H4 (cell line): ENCODE measurements around the gene F12. TPM values are rescaled to one million over a fixed set of nuclear protein-coding genes. Genes with fewer than 3 reads are reported as not detected.
A peak's percentile ranks its signal among the peaks of the same experiment; 100 is the strongest.

Experiments
- DNase-seq: peaks from one replicate; pipeline ENCODE4 v3.0.0-alpha.2; 2015; ENCODE audit warnings: low spot score
- total RNA-seq: library from RNA; depleted of rRNA; stranded (reverse); fragments of >200 nt; shearing (Covaris generic); gene quantifications from 2 replicates; pipeline ENCODE4 v1.2.3, GENCODE V29; 2014

F12 gene
- total RNA-seq, 1 experiment from 2014 or later: 7.3 TPM

DNA sequence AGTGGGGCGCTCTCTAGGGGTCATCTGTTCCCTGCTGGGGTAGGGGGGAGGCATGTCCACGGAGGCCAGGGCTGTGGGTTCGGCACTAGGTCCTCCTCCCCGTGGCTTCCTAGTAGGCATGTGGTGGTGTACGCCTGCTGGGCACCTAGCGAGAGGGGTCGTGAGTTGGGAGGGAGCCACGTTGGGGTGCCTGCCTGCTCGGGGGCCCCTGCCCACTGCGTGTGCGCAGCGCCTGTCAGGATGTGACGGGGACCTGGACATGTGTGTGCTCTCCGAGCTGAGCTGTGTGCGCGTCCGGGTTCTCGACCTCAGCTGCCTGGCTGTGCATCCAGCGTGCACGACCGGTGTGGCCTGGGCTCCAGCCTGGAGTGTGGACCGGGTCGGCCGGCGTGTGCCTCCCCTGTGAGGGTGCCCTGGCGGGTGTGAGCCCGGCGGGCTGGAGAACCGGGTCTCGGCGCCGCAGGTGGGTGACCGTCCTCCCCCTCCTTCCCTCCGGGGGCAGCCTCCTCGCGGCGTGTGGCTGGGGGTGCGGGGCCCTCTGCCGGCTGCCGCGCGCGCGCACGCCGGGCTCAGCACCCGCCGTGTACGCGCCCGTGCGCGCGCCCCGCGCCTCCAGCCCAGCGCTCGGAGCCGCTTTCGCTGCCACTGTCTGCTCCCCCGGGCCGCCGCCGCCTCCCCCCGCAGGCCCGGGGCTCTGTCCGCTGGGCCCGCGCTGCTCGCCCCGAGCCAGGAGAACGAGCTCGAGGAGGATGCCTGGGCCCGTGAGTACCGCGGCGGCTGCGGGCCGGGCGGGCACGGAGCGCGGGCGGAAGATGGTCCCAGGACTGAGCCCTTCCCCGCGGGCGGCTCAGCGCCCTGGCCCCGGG is 37.1 kb upstream of the F12 start, which contains the start of gene PRR7:
Gene PRR7 (plus strand): TSS at position 615 of the 866 bp plus-strand sequence. CDS start 8,254 bp downstream, outside the sequence.
- DNase-seq: peak; percentile 68

DNA sequence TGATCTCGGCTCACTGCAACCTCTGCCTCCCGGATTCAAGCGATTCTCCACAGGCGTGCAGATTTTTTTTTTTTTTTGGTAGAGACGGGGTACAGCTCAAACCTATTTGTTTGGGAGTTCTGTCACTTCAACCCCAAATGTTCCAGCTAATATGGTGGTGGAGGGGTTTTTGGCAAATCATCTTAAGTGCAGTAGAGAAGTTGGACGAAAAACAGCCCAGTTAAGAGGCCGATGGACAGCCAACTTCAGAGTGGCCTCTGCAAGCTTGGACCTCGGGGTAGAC is 36.5 kb upstream of the F12 start:
- DNase-seq: no peak

DNA sequence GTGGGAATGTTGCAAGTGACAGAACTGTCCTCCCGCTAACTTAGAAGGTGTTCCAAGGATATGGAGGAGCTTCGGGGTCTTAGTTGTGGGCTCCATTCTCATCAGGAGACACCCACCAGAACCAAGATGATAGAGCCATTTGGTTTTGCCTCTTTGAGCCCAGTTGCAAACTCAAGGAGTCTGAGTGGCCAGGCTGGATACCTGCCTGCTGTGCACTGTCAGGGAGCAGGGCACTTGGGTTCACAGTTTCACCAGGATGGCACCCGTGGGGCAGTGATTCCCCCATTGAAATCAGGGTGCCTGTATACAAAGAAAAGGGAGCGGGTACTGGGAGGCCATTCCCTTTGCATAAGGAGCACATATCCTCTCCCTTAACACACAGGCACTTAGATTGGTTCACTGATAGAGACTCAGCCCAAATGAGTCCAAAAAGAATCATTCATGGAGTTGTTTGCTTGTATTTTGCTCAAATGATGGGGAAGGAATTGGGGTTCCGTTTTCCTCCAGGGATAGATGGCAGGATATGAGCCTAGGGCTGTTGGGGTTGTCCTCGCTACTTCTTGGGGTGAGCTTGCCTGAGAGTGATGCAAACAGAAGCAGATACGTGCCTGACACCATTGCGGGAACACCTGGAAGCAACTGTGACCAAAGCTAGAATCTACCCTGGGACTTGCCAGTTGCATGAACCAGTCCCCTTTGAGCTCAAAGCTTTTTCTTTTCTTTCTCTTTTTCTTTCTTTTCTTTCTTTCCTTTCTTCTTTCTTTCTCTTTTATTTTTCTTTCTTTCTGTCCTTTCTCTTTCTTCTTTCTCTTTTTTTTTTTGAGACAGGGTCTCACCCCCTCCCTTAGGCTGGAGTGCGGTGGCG is 35.9 kb upstream of the F12 start:
- DNase-seq: no peak

DNA sequence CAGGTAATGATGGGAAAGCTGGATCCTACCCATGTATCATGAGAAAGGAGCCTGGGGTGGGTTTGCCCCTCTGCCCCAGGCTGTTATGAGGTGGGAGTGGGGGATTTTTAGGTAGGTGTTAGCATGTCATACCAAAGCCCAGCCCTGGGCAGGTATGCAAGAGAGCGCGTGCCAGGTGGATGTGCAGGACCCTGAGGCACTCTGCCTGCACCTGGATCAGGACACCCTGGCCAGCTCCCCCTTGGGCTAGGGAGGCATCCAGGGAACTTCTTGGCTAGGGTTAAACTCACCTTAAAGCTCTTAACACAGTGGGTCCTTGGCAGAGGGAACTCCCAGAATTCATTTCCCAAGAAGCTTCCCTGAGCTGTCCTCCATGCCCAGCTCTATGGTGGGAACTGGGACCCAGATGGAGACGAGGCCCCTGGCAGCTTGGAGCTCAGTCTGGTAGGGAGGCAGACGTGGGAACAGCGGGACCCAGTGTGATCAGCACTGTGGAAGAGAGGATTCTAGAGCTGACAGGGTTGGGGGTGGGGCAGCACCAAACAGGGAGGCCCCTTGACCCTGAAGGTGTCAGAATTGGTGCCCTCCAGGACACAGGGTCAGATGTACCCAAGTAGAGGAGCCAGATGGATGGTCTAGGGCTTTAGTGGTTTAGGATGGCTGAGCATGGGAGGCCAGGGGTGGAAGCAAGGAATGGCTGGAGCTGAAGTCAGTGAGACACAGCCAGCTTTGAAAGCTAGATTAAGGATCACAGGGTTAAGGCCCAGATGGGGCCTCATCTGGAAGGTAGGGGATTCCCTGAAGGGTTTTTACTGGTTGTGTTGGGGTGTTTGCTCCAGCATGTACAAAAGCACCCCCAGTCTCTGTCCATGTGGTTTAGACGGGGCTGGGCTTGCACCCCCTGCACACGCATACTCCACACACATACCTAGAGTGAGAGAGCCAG is 35.0 kb upstream of the F12 start:
- no peak for DNase-seq

DNA sequence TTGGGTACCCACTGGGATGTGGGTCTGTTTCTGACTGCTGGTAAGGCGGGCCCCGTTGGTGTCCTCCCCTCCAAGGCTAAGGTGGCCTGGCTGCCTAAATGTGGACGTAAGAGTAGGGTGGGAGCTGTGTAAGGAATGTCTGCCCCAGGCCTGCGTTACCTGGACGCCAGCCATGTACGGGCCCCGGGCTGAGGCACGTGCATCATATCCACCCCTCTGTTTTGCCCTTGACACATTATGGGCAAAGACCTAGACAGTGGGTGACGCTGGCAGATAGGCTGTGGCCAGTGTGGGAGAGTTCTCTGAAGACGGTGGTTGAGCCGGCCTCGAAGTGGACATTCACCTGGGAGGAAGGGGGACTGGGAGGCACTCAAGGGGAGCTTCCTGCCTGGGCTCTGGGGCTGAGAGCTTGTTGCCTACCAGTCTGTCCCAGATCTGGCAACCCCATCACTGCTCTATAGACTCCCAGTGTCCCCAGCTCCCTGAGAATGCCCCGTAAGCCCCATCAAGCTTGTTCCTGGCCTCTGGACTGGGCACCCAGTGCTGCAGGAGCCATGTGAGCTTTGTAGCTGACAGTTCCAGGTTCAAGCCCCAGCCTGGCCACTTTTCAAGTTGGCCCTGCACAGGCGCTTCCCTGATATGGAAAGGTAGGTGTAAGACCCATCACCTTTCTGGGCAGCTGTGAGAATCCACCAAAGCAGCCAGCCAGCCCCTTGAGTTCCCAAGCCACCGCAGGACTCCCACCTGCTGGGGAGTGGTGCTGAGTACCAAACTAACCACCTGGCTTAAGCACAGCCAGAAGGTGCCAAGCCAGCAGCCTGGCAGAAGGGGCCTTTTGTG is 34.0 kb upstream of the F12 start:
- DNase-seq: no peak

DNA sequence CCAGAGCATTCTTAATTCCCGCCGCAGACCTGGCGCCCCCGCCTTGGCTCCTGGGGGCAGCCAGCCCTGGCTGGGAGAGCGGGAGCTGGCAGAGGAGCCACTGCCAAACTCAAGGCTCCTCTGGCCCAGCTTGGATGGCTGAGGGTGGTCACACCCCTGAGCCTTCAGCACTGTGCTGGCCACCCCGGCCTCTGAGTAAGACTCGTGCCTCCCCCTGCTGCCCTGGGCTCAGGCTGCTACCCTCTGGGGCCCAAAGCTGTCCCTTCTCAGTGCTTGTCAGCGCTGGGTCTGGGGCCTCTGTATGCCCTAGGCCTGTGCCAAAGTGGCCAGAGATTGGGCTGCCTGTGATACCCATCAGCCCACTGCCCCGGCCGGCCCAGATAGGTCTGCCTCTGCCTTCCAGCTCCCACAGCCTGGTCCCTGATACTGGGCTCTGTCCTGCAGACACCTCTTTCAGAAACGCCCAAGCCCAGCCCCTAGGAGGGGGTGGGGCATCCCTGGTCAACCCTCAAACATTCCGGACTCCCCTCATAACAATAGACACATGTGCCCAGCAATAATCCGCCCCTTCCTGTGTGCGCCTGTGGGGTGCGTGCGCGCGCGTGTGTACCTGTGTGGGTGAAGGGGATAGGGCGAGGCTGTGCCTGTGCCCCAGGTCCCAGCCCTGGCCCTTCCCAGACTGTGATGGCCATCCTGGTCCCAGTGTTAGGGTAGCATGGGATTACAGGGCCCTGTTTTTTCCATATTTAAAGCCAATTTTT is 32.9 kb upstream of the F12 start:
- DNase-seq: no peak

DNA sequence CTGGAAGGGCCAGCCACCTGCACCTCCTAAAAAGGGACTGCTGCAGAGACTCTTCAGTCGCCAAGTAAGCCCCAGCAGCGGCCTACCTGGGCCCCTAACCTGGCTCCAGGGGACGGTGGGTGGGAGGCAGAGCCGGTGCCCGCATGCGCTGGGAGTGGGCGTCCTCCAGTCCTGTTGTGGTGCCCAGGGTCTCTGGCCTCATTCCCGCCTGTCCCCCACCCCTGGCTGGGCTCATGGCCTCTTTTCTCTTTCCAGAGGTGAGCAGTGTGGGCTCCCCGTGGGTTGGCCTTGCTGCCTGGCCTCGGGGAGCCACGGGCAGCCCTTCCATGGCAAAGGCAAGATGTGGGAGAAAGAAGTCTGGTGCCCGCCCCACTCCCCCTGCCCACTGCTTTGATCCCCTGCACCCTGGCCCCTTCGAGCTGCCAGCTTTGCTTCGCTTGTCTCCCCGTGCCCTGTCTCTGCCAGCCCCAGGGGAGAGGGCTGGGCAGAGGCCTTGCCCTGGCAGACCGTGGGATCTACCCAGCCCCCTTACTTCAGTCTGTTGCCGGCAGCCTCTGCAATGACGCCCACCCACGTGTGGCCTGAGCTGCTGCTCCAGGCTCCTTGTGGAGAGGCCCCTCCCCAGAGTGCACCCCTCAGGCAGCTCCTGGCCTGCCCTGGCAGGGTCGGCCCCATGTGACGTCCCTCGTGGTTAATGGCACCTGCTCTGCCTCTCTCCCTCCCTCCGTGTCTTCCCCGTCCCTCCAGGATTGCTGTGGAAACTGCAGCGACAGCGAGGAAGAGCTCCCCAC is 31.8 kb upstream of the F12 start:
- no peak for DNase-seq

DNA sequence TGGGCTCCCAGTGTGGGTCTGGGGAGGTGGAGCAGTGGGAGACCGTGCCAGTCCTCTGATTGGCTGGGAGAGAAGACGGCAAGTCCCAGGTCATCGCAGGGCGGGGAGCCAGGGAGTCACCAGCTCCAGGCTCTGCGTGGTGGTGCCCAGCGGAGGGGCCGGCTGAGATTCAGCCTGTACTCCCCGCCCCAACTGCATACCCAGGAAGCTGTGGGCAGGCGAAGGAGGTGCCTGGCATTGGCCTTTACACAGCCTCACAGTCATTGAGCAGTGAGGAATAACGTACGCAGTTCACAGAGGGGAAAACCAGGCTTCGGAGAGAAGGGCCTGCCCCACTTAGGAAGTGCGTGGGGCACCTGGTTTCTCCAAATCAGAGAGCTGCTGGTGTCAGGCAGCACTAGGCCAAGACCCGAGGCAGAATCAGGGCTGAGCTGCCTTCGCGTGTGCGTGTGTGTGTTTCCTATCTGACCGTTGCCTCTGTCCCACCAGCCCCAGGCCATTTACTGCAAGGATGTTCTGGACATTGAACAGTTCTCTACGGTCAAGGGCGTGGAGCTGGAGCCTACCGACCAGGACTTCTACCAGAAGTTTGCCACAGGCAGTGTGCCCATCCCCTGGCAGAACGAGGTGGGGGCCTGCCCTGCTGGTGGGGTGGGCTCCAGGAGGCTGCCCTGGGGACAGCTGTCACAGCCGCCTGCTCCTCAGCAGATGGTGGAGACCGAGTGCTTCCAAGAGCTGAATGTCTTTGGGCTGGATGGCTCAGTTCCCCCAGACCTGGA is 31.0 kb upstream of the F12 start:
- no peak for DNase-seq

DNA sequence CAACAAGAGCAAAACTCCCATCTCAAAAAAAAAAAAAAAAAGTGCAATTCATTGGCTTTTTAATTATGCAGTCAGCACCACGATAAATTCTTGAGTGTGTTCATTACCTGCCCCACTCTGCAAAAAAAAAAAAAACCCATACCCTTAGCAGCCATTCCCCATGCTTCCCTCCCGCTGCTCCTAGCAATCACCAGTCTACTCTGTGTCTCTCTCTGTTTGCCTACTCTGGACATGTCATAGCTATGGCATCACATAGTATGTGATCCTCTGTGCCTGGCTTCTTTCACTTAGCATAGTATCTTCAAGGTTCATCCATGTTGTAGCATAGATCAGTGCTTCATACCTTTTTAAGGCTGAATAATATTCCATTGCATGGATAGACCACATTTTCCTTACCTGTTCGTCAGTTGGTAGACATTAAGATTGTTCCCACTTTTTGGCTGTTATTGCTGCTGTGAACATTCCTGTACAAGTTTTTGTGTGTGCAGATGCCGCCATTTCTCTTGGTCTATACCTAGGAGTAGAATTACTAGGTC is 30.2 kb upstream of the F12 start:
- DNase-seq: no peak

DNA sequence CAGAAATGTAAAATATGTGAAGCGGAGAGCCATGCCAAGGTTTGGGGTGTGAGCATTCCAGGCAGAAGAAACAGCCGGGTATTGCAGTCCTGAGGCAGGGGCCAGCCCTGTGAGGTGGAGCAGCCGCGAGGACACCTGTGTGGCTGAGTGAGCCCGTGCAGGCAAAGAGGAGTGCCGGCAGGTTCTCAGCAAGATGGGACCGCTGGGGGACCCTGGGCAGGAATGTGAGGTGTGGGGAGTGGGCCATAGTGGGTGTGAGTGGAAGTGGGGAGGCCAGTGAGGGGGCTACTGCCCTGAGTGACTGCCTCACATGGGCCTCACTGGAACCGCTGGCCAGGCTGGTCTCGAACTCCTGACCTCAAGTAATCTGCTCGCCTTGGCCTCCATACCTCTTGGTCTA is 29.1 kb upstream of the F12 start:
- no peak for DNase-seq

DNA sequence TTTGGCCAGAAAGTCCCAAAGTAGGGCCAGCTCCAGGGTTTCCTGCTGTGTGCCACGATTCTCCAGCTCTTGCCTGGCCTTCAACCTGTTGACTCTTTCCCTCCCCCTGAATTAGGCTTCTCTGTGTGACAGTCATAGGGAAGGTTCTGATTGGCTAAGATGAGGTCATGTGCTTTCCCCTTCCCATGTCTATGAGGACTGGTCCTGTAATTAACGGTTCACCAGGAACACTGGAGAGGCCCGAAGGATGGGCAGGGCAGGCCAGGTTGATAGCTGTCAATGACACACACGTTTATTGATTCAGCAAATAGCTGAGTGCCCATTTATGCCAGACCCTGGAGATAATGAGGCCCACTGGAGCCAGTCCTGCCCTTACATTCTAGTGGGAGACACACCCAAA is 28.3 kb upstream of the F12 start:
- DNase-seq: no peak

DNA sequence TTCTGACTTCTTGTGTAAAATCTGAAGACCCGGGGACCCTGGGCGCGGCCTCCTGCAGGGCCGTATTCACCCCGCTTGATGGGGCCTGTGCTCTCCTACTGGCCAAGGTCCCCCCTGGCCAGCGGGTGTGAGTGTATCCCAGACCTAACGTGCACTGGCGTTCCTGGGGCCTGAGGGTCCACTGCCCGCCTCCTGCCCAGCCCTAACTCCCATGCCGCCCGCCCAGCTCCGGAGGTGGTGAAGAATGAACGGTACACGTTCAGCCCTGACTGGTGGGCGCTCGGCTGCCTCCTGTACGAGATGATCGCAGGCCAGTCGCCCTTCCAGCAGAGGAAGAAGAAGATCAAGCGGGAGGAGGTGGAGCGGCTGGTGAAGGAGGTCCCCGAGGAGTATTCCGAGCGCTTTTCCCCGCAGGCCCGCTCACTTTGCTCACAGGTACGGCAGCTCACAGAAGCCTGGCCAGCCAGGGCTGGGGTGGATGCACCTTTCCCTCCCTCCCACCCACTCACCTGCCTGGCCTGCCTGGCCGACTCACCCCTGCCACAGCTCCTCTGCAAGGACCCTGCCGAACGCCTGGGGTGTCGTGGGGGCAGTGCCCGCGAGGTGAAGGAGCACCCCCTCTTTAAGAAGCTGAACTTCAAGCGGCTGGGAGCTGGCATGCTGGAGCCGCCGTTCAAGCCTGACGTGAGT is 26.6 kb upstream of the F12 start:
- no peak for DNase-seq

DNA sequence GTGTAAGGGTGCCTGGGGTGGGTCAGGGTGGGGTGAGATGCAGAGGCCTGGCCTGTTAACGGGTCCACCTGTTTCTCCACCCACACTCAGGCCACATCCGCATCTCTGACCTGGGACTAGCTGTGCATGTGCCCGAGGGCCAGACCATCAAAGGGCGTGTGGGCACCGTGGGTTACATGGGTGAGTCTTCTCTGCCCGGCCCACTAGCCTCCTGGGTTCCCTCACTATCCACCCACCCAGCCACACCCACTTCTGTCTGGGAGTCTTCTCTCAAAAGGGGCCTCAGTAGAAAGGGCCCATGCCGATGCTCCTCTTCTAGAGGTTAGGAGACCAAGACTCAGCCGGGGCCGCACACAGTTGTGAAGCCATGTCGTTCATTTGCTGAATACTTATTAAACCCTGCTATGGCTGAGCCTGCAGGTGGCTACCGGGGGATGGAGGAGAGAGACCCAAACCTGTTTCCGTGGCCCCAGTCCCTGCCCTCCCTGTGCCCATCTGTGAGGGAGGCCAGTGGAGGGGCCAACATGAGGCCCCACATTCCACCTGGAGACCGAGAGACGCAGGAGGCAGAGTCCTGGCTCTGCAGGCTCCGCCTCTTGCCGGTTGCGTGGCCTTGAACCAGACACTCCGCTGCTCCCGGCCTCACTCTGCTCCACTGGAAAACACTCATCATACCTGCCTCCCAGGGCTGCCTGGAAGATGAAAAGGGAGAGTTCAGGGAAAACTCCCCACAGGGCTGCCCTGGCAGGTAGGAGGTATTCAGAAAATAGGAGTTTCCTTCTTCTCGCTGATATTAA is 25.8 kb upstream of the F12 start:
- DNase-seq: no peak

DNA sequence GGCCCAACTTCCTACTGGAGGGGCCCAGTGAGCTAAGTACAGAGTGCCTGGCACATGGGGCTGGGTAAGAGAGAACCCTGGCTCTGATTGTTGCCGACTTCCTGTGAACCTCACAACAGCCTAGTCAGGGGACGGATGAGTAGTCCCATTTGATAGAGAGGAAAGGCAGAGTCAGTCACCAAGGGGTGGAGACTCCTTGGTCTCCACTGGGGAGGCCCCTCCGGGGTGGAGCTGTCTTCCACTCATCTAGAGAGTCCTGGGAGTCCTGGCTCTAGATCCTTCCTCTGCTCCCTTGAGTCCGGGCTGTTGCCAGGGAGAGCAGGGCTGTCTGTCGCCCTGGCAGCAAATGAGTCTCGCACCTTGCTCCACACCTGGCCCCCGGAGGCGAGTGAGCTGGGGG is 25.1 kb upstream of the F12 start:
- DNase-seq: no peak

DNA sequence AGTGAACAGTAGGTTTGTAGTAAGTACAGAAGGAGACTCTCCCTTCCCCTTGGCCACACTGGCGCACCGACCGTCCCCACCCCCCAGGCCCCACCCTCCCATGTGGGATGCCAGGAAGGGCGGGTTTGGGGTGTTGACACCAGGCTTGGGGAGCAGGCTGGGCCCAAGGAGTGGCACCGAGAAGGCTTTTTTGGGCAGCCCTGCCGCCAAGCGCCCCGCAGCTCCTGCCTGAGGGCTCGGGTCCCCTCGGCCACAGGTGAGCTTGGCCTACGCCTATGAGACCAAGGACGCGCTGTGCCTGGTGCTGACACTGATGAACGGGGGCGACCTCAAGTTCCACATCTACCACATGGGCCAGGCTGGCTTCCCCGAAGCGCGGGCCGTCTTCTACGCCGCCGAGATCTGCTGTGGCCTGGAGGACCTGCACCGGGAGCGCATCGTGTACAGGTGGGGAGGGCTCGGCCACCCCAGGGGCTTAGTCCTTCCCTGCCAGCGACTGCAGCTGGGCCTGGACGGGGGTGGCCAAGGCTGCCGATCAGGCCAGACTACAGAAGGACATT is 24.4 kb upstream of the F12 start:
- DNase-seq: no peak

DNA sequence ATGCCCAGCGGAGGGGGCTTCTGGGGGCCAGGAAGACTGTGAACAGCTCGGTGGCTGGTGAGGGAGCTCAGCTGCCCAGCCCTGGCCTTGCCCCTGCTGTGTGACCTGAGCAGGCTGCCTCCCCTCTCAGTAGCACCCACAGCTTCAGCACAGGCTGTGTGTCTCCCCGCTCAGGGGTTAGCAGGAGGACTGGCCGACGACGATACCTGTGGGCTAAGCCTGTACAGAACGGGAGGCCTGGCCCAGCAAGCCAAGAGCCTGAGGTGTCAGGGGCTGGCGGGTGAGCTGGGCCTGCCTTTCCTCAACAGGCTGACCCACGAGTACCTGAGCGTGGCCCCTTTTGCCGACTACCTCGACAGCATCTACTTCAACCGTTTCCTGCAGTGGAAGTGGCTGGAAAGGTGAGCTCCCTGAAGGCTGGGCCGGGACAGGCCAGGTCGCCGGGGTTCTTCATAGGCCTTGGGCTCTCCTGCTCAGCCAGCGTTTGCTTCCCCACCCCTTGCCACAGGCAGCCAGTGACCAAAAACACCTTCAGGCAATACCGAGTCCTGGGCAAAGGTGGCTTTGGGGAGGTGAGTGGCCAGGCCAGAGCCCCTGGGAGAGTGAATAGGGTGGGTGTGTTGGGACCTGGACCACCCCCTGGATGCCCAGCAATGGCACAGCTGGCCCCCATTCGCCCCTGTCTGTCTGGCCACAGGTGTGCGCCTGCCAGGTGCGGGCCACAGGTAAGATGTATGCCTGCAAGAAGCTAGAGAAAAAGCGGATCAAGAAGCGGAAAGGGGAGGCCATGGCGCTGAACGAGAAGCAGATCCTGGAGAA is 23.7 kb upstream of the F12 start:
- DNase-seq: no peak
